GM18505 (cell line): ENCODE data around the gene DEFB132.

ENCODE experiments used
- ATAC-seq: cut with Tn5 transposase; IDR thresholded peaks from one replicate; pipeline ENCODE4 v1.9.1; 2021; ENCODE audit not compliant: unreplicated experiment
- POLR2A ChIP-seq: IDR thresholded peaks from 4 replicates; pipeline ENCODE4 v1.6.1; 2011; ENCODE audit warnings: borderline replicate concordance; ENCODE audit not compliant: insufficient read depth, insufficient read length; ENCODE audit errors: extremely low read depth

DEFB132 gene

DNA sequence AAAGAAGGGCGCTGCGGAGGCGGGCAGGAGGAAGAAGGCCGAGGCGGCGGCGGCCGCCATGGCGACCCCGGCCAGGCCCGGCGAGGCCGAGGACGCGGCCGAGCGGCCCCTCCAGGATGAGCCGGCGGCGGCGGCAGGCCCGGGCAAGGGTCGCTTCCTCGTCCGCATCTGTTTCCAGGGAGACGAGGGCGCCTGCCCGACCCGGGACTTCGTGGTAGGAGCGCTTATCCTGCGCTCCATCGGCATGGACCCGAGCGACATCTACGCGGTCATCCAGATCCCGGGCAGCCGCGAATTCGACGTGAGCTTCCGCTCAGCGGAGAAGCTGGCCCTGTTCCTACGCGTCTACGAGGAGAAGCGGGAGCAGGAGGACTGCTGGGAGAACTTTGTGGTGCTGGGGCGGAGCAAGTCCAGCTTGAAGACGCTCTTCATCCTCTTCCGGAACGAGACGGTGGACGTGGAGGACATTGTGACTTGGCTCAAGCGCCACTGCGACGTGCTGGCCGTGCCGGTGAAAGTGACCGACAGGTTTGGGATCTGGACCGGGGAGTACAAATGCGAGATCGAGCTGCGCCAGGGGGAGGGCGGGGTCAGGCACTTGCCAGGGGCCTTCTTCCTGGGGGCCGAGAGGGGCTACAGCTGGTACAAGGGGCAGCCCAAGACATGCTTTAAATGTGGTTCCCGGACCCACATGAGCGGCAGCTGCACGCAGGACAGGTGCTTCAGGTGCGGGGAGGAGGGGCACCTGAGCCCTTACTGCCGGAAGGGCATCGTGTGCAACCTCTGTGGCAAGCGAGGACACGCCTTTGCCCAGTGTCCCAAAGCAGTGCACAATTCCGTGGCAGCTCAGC is 40.6 kb downstream of the DEFB132 start:
- peak; percentile 19 for ATAC-seq
- peak; percentile 70 for TF ChIP-seq POLR2A

DNA sequence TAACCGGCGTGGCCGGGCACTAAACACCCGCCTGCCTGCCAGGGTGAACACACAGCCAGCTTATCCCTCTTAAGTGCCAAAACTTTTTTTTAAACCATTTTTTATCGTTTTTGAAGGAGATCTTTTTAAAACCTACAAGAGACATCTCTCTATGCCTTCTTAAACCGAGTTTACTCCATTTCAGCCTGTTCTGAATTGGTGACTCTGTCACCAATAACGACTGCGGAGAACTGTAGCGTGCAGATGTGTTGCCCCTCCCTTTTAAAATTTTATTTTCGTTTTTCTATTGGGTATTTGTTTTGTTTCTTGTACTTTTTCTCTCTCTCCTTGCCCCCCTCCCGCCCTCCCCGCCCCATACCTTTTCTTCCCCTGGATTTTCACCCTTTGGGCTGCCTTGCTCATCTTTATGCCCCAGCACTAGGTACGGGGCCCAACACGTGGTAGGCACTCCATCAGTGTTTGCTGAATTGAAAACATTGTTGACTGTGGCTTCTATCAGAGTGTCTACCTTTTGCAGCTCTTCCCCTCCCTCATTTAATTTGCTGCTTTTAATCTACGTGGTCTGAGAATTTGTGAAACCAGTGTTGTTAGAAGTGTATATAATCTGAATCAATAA is 41.4 kb downstream of the DEFB132 start:
- no peak for TF ChIP-seq POLR2A
- ATAC-seq, result no peak

DNA sequence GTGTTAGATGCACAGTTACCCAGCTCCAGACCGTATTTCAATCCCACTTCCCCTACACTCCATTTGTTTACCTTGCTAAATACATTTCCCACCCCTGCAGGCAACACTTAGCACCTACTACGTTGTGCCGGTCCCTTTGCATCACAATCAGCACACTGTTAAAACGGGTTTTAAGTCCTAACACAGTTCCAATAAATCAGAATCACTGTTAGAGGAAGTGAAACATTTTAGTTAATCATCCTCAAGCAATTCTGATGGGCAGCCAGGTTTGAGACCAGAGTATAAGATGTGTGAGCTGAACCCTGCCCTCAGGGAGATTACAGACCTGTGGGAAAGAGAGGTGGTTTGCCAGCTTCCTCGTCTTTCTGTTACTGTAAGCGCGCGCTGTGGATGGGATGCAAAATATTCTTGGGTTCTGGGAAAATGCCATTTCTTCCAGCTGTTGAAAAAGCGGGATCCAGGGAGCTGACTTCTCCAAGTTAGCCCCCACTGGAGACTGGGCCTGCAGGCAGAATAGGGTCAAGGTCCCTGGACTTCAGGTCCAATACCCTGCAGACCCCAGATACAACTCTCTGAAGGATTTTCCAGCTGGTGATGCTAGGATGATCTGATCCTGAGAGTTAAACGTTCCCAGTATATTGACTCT is 42.9 kb downstream of the DEFB132 start:
- TF ChIP-seq POLR2A, result no peak
- no peak for ATAC-seq

DNA sequence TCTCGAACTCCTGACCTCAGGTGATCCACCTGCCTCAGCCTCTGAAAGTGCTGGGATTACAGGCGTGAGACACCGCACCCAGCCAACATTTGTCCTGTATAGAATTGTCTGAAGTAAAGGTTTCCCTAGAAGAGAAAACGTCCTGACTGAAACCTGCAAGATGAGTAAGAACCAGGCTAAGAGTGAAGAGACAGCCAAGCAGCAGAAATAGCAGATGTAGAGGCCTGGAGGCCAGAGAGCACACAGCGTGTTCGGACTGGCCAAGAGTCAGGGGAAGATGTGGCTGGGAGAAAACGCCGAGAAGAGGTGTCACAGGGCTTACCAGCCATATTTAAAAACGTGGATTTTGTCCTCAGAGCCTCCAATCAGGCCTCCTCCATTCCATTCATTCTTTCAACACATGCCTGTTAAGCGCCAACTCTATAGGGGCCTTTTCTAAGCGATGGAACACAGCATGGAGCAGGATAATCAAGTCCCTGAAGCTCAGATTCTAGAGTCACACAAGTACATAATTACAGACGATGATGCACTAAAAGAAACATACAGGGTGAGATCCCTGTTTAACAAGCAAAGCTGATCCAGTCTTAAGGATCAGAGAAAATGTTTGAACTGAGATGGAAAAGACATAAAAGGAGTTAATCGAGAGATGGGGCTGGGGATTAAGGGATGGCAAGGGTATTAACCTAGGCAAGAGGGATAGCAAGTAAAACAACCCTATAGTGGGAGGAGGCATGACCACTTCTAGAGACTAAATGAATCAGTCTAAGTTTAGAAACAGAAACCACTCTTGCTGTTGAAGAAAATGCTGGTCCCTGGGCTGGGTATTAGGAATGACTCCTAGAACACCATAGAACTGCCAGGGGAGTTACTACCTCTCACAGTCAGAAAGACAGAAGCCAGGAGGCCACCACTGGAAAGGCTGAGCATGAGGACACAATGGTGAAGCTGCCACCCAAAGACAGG is 44.6 kb downstream of the DEFB132 start:
- TF ChIP-seq POLR2A, result no peak
- no peak for ATAC-seq

DNA sequence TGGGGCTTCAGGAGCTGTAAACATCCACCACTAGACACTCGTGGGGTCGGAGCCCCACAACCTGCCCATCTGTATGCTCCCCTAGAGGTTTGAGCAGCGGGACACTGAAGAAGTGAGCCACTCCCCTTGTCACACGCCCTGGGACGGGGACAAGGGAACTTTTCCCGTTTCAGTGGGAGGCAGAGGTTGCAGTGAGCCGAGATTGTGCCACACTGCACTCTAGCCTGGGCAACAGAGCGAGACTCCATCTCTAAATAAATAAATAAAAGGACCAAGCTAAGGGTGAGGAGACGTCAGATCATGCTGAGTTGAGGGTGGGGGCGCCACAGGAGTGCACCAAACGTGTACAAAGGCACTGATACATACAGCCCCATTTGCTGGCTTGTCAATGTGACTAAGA is 48.2 kb downstream of the DEFB132 start:
- no peak for ATAC-seq
- no peak for TF ChIP-seq POLR2A

DNA sequence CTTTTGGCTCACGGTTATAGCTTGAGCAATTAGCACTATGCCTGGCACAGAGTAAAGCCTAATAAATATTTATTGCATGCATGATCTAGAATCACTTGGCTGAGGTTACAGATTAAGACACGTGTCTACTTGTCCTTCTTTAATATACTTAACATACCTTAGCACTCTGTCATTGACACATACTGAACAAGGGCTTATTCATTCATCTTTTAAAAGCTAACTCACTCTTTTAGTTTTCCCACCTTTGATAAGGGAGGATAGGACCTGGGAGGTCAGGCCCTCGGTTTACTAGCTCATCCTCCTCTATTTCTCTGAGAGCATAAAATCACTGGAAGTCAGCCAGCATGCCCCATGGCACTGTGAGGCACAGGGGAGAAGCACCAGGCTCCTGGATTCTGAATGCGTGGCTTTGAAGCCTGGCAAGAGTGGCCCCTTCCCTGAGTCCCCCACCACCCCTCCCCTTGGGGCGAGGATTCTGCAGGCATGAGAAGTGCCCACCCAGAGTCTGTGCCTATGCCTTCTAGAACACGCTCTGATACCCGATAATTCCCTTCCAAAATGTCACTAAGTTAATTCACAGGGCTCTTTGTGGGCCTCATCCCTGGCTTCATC is 51.0 kb downstream of the DEFB132 start:
- ATAC-seq, result no peak
- no peak for TF ChIP-seq POLR2A

DNA sequence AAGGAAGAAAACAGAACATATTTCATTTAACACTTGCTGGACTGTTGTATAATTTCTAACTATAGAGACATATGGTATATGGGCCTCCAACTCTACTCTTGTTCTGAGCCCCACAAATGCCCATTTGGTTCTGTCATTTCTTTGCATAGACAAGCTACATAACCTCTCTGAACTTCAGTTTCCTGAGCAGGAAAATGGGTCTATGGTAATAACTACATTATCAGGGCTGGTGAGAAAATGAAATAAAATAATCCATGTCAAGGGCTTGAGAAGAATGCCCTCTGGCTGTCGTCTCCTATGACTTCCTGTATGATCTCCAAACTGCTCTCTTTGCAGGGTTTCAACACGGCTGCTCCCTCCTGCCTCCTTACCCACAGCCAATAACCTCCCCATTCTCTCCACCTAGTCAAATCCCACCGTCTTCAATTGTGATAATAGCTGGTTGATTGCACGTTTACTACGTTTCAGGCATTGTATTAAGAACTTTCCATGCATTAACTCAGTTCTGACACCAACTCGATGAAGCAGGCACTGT is 51.8 kb downstream of the DEFB132 start:
- no peak for ATAC-seq
- TF ChIP-seq POLR2A, result no peak

DNA sequence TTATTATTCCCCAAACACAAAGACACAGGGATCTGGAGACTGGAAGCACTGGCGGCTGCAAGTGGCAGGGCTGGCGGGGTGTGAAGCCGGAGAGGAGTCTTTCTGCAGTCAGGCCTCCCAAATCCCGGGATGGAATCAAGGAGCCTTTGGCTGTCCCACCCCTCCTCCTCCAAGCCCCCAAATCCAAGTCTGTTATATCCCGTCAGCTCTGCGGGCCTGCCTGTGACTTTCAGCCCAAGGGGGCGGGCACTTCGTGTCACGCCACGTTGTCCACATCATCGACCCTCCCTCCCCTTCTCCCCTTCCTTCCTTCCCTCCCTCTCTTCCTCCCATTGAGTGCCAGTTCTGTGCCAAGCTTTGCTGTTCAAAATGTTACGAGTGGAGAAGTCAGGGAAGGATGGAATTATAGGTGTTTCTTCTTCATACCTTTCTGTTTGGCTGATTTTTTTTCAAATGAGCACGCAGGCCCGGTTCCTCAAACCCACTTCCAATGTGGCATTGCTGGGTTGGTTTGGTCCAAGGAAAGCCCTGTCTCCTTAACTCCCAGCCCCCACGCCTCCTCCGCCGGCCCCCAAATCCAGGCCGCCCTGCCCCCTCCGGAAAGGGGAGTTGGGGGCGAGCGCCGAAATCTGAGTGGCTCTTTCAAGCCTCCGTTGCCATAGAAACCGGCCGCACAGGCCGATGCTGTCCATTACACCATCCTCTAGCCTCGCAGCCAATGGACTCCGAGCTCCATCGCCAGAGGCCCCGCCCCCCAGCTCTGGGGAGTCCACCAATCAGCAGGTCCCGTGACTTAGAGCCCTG is 52.5 kb downstream of the DEFB132 start:
- TF ChIP-seq POLR2A, result no peak
- ATAC-seq, result peak; percentile 98

DNA sequence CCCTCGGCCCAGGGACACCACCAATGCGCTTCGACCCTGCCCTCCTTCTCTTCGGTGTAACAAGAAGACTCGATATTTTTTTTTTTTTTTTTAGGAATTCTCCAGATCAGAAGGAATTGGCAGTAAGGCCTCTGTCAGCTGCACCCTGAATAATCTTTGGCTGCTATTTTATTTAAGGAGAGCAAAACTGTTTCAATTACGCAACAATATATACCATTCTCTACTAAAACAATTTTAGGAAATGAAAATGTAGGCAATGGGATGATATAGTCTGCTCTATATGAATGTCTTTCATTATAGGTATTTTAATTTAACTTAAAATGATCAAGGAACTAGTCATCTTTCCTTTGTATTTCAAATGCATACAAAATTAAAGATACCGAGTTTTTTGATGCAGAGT is 53.1 kb downstream of the DEFB132 start:
- TF ChIP-seq POLR2A, result no peak
- ATAC-seq, result no peak
